AG04450 (cell line): Measurements from ENCODE around the gene MARCHF4. TPM values are rescaled to one million over a fixed set of nuclear protein-coding genes. Genes with fewer than 3 reads are reported as not detected.

ENCODE experiments used
- CTCF ChIA-PET: fragments of 300-600, 350-600 bp; formaldehyde crosslinking; extraction: SDS; loops from one replicate; lab custom pipeline; 2022; ENCODE audit warnings: antibody characterized with exemption, inconsistent platforms; lab: Charles Lee
- POLR2A ChIA-PET: fragments of 350-600 bp; formaldehyde crosslinking; extraction: SDS; loops from one replicate; lab custom pipeline; 2021; ENCODE audit warnings: antibody characterized with exemption, inconsistent platforms; lab: Yijun Ruan, JAX
- DNase-seq: peaks from one replicate; pipeline ENCODE4 v3.0.0-alpha.2; 2011; ENCODE audit warnings: low read depth, low spot score
- H3K27ac ChIP-seq: one replicate; pipeline ENCODE4 v1.5.1; 2012; ENCODE audit warnings: low read depth, low read length, control low read depth
- H3K27me3 ChIP-seq: one replicate; pipeline ENCODE4 v1.6.0; 2012; ENCODE audit warnings: low read length; ENCODE audit not compliant: control insufficient read depth, insufficient read depth
- H3K4me3 ChIP-seq: 2 replicates; pipeline ENCODE4 v1.5.1; 2011; ENCODE audit warnings: mild to moderate bottlenecking, low read depth, low read length, control low read depth
- H3K9me3 ChIP-seq: 2 replicates; pipeline ENCODE4 v1.5.1; 2012; ENCODE audit warnings: low read length; ENCODE audit not compliant: control insufficient read depth, insufficient read depth
- polyA plus RNA-seq: library from polyadenylated mRNA; depleted of rRNA; stranded (reverse); fragments of >200 nt; gene quantifications from 2 replicates; pipeline ENCODE4 v1.2.3, GENCODE V29; 2011
- TF ChIP-seq, protein P1 (sequence below): IDR thresholded peaks from 2 replicates; pipeline ENCODE4 v1.5.1; 2011; ENCODE audit warnings: low read depth, low read length, control low read depth, inconsistent platforms

The MARCHF4 gene
- polyA plus RNA-seq, 1 experiment = 3.8 TPM

DNA sequence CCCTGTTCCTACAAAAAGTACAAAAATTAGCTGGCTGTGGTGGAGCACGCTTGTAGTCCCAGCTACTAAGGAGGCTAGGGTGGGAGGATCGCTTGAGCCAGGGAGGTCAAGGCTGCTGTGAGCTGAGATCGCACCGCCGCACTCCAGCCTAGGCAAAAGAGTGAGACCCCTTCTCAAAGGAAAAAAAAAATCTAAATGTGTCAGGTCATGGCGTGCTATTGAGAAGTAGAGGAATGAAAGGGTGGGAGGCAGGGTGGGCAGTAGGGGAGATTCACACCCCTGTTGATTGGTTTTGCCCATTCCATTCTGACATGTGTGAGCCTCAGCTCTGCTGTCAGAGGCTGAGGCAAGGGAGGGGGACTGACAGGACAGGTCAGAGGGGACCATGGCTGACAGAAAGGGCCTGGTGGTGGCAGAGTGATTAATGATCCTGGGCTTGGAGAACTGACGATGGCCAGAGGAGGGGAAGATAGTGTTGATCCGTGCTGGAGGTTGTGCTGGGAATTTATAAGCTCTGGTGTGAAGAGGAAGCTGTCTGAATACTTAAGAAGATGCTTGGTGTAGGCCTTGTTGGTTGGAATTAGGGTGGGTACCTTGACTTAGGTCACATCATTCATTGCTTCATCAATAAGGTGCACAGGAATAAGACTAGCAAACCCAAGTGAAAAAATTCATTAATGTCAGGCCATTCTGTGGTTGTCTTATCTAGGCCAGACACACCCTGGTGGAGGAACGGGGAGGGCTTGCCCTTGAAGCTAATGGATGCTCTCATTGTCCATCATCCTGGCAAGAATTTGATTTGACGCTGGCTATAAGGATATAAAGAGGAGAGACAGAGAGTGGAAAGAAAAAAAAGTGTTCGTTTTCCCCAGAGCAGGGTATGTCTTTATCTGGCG, 20.9 kb upstream of the MARCHF4 start:
- H3K9me3 ChIP-seq = no peaks in the 10 kb centered on the region
- no peak for DNase-seq
- H3K27ac ChIP-seq = no peak overlapping the region
- ChIA-PET CTCF (interaction anchor here (1.9 kb wide), 1 partner anchor 11 kb away, joined by 5 read pairs; no protein-coding TSS in a partner anchor), POLR2A (no interaction called here)
- TF ChIP-seq, protein P1, sequence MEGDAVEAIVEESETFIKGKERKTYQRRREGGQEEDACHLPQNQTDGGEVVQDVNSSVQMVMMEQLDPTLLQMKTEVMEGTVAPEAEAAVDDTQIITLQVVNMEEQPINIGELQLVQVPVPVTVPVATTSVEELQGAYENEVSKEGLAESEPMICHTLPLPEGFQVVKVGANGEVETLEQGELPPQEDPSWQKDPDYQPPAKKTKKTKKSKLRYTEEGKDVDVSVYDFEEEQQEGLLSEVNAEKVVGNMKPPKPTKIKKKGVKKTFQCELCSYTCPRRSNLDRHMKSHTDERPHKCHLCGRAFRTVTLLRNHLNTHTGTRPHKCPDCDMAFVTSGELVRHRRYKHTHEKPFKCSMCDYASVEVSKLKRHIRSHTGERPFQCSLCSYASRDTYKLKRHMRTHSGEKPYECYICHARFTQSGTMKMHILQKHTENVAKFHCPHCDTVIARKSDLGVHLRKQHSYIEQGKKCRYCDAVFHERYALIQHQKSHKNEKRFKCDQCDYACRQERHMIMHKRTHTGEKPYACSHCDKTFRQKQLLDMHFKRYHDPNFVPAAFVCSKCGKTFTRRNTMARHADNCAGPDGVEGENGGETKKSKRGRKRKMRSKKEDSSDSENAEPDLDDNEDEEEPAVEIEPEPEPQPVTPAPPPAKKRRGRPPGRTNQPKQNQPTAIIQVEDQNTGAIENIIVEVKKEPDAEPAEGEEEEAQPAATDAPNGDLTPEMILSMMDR = no peak
- no peak overlapping the region for H3K4me3 ChIP-seq
- no peaks in the 10 kb centered on the region for H3K27me3 ChIP-seq

DNA sequence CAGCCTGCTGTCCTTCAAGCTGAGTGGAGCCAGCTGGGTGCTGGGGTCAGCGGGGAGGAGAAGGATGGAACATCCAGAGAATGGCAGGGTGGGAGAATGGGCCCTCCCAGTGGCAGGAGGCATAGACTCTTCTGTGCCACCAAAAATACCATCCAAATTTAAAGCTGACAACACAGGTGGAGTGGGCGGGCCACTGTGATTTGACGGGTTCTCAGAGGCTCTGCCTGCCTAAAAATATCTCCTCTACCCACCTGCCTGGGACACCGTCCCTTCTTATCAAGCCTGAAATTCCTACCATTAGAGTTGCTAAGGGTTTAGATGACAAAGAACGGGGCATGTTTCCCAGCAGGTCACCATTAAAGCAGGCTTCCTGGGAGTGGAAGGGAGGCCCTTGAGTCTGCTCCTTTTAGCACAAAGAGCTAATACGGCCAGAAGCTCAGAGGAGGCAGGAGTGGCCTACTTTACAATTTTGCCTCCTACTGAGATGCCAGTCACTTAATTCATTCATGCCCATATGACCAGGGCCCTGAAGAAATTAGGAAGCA, 19.8 kb upstream of the MARCHF4 start:
- no peak for DNase-seq
- POLR2A ChIA-PET = no interaction called here

DNA sequence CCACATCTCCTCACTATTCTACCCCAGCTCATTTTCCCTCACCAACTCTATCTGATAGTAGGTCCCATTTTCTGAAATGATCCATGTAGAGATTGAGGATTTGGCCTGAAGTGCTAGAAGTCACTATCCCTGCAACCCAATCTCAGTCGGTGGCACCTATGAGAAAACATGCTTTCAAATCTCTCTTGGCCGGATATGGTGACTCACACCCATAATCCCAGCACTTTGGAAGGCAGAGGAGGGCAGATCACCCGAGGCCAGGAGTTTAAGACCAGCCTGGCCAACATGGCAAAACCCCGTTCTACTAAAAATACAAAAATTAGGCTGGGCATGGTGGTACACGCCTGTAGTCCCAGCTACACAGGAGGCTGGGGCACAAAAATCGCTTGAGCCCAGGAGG, 19.1 kb upstream of the MARCHF4 start:
- POLR2A ChIA-PET = no interaction called here
- Histone ChIP-seq H3K27me3 (no peaks in the 10 kb centered on the region), H3K9me3 (no peaks in the 10 kb centered on the region), H3K4me3 (no peak overlapping the region), H3K27ac (no peak overlapping the region)
- CTCF ChIA-PET = no interaction called here
- TF ChIP-seq, protein P1 = no peak
- no peak for DNase-seq

More for the DNA sequence above, 19.8 kb upstream of the MARCHF4 start:
- CTCF ChIA-PET = no interaction called here
- Histone ChIP-seq H3K27me3 (no peaks in the 10 kb centered on the region), H3K27ac (no peak overlapping the region), H3K4me3 (no peak overlapping the region), H3K9me3 (no peaks in the 10 kb centered on the region)
- TF ChIP-seq, protein P1 = no peak

DNA sequence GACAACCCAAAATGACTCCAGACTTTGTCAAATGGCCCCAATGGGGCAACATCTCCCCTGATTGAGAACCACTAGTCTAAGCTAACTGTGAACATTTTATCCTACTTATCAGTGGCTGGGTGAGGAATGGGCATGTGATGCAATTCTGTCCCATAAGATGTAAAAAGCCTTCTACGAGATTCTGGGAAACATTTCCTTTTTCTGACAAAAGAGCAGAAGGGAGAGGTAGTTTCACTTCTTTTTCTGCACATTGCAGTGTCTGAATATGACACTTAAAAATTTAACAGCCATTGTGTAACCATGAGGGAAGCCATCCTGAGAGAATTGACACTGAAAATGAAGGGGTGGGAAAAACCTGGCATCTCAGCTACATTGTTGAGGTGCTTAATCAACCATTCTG, 17.3 kb upstream of the MARCHF4 start:
- no peaks in the 10 kb centered on the region for H3K27me3 ChIP-seq
- CTCF ChIA-PET = interaction anchor here (0.7 kb wide), 1 partner anchor 294 kb away, joined by 3 read pairs; no protein-coding TSS in a partner anchor
- TF ChIP-seq, protein P1 = no peak
- no peak for DNase-seq
- H3K27ac ChIP-seq = no peak overlapping the region
- no peaks in the 10 kb centered on the region for H3K9me3 ChIP-seq
- no peak overlapping the region for H3K4me3 ChIP-seq
- POLR2A ChIA-PET = no interaction called here
